D721Med (cell line): Measurements from ENCODE around the gene FRAT1.
A peak's percentile ranks its signal among the peaks of the same experiment; 100 is the strongest.

Source experiments
- DNase-seq: peaks from one replicate; pipeline ENCODE4 v3.0.0; 2011; ENCODE audit warnings: low spot score; ENCODE audit not compliant: insufficient read length
- FAIRE-seq: peaks from 2 replicates; lab custom pipeline; 2011; peaks lifted over from hg19 to GRCh38; lab: Jason Lieb, UNC
- CTCF ChIP-seq: IDR thresholded peaks from 2 replicates; pipeline ENCODE4 v1.5.1; 2012; ENCODE audit warnings: mild to moderate bottlenecking, control low read depth; ENCODE audit not compliant: insufficient read depth; ENCODE audit errors: missing control alignments

FRAT1 gene

DNA sequence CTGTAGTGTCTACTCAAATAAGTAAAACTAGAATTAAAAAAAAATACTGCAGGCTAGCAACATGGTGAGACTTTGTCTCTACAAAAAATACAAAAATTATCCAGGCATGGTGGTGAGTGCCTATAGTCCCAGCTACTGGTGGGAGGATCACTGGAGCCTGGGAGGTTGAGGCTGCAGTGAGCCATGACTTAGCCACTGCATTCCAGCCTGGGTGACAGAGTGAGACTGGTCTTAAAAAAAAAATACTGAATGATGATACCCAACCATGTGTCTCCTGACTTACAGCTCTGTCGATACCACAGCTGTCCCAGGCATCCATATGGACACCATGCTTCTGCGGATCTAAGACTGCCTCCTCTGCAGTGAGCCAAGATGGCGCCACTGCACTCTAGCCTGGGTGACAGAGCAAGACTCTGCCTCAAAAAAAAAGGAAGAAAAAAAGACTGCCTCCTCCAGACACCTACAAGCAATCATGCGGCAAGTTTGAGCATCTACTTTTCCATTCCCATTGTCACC, 7.9 kb upstream of the FRAT1 start:
- no peak for DNase-seq
- TF ChIP-seq CTCF: no peak
- FAIRE-seq: no peak

- no peak for TF ChIP-seq CTCF
- no peak for FAIRE-seq
- DNase-seq: no peak
Observed at GRCh38 chr10:97312897-97313296, 6.2 kb upstream of the FRAT1 start.

DNA sequence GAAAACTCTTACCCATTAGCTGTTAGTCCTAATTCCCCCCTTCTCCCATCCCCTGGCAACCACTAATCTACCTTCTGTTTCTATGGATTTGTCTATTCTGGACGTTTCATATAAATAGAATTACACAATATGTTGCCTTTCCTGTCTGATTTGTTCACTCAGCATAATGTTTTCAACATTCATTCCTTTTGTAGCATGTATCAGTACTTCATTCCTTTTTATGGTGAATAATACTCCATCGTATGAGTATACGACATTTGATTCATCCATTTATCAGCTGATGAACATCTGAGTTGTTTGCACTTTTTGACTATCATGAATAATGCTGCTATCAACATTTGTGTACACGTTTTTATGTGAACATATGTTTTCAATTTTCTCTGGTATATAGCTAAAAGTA, 4.4 kb upstream of the FRAT1 start:
- TF ChIP-seq CTCF: no peak
- no peak for DNase-seq
- peak; percentile 25 for FAIRE-seq

- TF ChIP-seq CTCF: no peak
- FAIRE-seq: no peak
- DNase-seq: no peak
Observed at GRCh38 chr10:97319671-97320479, 804 bp downstream of the FRAT1 start.

- FAIRE-seq (no peak), DNase-seq (no peak)
- TF ChIP-seq CTCF: no peak
Observed at GRCh38 chr10:97320480-97321031, 1.5 kb downstream of the FRAT1 start.

GRCh38 chr10:97321032-97321803, 2.1 kb downstream of the FRAT1 start:
- TF ChIP-seq CTCF: no peak
- FAIRE-seq: no peak
- no peak for DNase-seq
